ENCODE measurements around the gene AUP1. TPM values are rescaled to one million over a fixed set of nuclear protein-coding genes. Genes with fewer than 3 reads are reported as not detected.

Gene AUP1
- total RNA-seq, 2 donors from 2014 or later = 76.3 to 88.9 TPM

DNA sequence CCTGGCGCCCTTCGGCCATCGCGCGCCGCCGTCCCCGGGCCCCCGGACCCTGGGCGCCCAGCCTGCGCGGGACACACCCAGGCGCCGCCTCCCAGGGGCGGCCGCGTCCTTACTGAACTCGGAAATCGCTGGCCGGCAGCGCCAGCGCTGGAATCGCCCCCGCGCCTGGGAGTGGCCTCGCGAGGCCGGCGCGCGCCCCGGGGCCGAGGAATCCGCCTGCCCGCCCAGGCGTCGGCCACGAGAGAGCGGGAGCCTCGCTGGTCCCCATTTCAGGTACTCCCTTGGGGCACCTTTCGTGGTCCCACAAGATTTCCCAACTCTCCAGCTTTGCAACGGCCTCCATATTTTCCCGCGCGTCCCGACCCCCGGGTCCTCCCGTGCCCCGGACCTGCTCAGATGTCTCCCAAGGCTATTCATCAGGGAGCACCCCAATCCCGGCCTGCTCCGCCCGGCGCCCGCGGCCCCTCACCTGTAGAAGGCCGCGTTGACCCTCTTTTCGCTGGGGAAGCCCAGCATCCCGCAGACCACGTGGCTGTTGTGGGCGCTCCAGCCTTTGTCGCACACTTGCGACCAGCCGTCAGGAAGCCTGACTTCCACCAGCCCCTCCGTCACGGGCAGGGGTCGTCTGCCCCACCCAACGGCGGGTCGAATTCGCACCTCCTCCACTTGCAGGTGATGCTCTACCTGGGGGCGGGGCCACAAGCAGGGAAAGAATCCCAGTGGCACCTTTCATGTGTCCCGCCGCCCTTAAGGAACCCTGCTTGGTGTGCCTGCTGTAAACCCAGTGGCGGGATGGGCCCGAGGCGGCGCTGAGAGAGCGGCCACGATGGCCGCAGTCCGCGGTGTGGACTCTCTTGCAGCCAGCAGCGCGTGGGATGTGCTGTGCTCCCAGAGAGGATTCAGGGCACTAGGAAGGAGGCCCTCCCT, 19.7 kb upstream of the AUP1 start:
- WGBS, 2 experiments (ENCODE audit: insufficient coverage in 1 of 2, insufficient read length in 1 of 2) = 4 to 18% methylated on average over 28 to 85 of the region's 85 CpGs
- peak overlapping the region; percentile 52 for H3K4me3 Mint-ChIP-seq
- Histone ChIP-seq H3K4me1 (ENCODE audit: control insufficient read depth, insufficient read depth, low read length) (no peaks in the 10 kb centered on the region), H3K27me3 (ENCODE audit: control insufficient read depth, insufficient read depth, low read length, poor library complexity, severe bottlenecking) (peaks cover 66% of the 10 kb centered on the region), H3K9ac (ENCODE audit: extremely low read depth, low read length, poor library complexity, severe bottlenecking) (peak overlapping the region; percentile 48), H3K36me3 (ENCODE audit: control insufficient read depth, insufficient read depth, low read length) (no peaks in the 10 kb centered on the region), H3K9me3 (ENCODE audit: control insufficient read depth, low read length) (no peaks in the 10 kb centered on the region), H3K4me3 (ENCODE audit: low read length) (peak overlapping the region; percentile 73), H3K27ac (ENCODE audit: low read depth, low read length) (no peak overlapping the region)
- DNase-seq = peak; percentile 92
- TF ChIP-seq, protein P1, sequence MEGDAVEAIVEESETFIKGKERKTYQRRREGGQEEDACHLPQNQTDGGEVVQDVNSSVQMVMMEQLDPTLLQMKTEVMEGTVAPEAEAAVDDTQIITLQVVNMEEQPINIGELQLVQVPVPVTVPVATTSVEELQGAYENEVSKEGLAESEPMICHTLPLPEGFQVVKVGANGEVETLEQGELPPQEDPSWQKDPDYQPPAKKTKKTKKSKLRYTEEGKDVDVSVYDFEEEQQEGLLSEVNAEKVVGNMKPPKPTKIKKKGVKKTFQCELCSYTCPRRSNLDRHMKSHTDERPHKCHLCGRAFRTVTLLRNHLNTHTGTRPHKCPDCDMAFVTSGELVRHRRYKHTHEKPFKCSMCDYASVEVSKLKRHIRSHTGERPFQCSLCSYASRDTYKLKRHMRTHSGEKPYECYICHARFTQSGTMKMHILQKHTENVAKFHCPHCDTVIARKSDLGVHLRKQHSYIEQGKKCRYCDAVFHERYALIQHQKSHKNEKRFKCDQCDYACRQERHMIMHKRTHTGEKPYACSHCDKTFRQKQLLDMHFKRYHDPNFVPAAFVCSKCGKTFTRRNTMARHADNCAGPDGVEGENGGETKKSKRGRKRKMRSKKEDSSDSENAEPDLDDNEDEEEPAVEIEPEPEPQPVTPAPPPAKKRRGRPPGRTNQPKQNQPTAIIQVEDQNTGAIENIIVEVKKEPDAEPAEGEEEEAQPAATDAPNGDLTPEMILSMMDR (conservative IDR thresholded peaks at IDR 0.05) = no peak
- H3K9me3 Mint-ChIP-seq = no peaks in the 10 kb centered on the region
- H3K27me3 Mint-ChIP-seq (ENCODE audit: insufficient read depth) = peaks cover 68% of the 10 kb centered on the region
- no peak overlapping the region for H3K27ac Mint-ChIP-seq
- H3K36me3 Mint-ChIP-seq (ENCODE audit: low read depth) = no peaks in the 10 kb centered on the region
- peaks cover 19% of the 10 kb centered on the region for H3K4me1 Mint-ChIP-seq

DNA sequence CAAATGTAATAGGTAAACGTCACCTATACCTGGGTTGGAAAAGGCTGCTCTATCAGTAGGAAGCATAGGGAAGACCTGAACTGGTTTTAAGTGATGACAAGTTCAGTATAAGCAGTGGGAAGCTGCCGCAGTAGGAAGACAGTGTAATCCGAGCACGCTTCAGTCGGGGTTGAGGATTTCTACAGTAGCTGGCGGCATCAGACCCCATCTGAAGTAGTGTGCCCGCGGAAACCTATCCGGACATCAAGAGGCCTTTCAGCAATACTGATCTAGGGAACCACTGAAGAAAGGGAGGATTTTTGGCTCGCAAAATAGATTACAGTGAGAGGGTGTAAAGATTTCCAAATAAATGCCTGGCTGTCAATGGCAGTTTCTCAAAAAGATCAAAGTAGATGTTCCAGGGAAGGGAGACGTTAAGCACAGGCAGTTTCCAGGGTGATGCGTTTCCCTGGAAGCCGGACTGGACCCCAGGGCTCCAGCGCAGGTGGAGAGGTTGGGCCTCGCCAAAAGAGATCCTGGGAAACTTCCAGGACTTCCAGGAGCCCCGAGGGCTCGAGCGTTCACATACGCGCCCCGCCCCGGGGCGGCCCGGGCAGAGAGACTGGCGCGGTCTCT, 18.9 kb upstream of the AUP1 start:
- Histone ChIP-seq H3K27me3 (ENCODE audit: control insufficient read depth, insufficient read depth, low read length, poor library complexity, severe bottlenecking) (peaks cover 62% of the 10 kb centered on the region), H3K36me3 (ENCODE audit: control insufficient read depth, insufficient read depth, low read length) (no peaks in the 10 kb centered on the region), H3K27ac (ENCODE audit: low read depth, low read length) (no peak overlapping the region), H3K9ac (ENCODE audit: extremely low read depth, low read length, poor library complexity, severe bottlenecking) (no peak overlapping the region), H3K9me3 (ENCODE audit: control insufficient read depth, low read length) (no peaks in the 10 kb centered on the region), H3K4me1 (ENCODE audit: control insufficient read depth, insufficient read depth, low read length) (no peaks in the 10 kb centered on the region), H3K4me3 (ENCODE audit: low read length) (peak overlapping the region; percentile 73)
- TF ChIP-seq, protein P1 (conservative IDR thresholded peaks at IDR 0.05) = no peak
- Mint-ChIP-seq H3K27me3 (ENCODE audit: insufficient read depth) (peaks cover 64% of the 10 kb centered on the region), H3K36me3 (ENCODE audit: low read depth) (no peaks in the 10 kb centered on the region), H3K27ac (no peak overlapping the region), H3K4me3 (peak overlapping the region; percentile 52), H3K4me1 (peaks cover 17% of the 10 kb centered on the region), H3K9me3 (no peaks in the 10 kb centered on the region)
- no peak for DNase-seq
- WGBS, 2 experiments (ENCODE audit: insufficient coverage in 1 of 2, insufficient read length in 1 of 2) = 13 to 21% methylated on average over 14 to 26 of the region's 26 CpGs

DNA sequence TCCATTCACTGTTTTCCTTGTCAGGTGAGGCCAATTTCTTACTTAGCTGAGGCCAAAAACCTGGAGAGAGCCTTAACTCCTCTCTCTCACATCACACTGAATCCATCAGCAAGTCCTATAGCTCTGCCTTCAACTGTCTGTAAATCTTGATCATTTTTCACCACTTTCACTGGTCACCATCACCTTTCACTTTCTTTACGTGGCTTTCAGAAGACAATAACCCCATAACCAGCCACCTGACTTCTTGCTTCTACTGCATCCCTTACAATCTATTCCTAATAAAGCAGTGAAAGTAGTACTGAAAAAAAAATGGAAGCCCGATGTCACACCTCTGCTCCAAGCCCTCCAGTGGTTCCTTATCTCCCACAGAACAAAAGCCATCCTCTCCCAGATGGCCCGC, 16.5 kb upstream of the AUP1 start:
- WGBS, 2 experiments (ENCODE audit: insufficient coverage in 1 of 2, insufficient read length in 1 of 2) = 84 to 93% methylated on average over 2 to 3 of the region's 3 CpGs
- peaks cover 40% of the 10 kb centered on the region for H3K27me3 Mint-ChIP-seq (ENCODE audit: insufficient read depth)
- H3K36me3 Mint-ChIP-seq (ENCODE audit: low read depth) = no peaks in the 10 kb centered on the region
- DNase-seq = no peak
- Histone ChIP-seq H3K4me3 (ENCODE audit: low read length) (no peak overlapping the region), H3K4me1 (ENCODE audit: control insufficient read depth, insufficient read depth, low read length) (no peaks in the 10 kb centered on the region), H3K9ac (ENCODE audit: extremely low read depth, low read length, poor library complexity, severe bottlenecking) (no peak overlapping the region), H3K27me3 (ENCODE audit: control insufficient read depth, insufficient read depth, low read length, poor library complexity, severe bottlenecking) (peaks cover 39% of the 10 kb centered on the region), H3K9me3 (ENCODE audit: control insufficient read depth, low read length) (no peaks in the 10 kb centered on the region), H3K36me3 (ENCODE audit: control insufficient read depth, insufficient read depth, low read length) (no peaks in the 10 kb centered on the region), H3K27ac (ENCODE audit: low read depth, low read length) (no peak overlapping the region)
- H3K4me3 Mint-ChIP-seq = no peak overlapping the region
- no peaks in the 10 kb centered on the region for H3K9me3 Mint-ChIP-seq
- peaks cover 13% of the 10 kb centered on the region for H3K4me1 Mint-ChIP-seq
- TF ChIP-seq, protein P1 (conservative IDR thresholded peaks at IDR 0.05) = no peak
- no peak overlapping the region for H3K27ac Mint-ChIP-seq

All from endodermal cell (in vitro differentiated cells).